Activated CD8-positive, alpha-beta T cell treated with anti-CD3 and anti-CD28 coated beads, Interleukin-2, amount 10 ng/mL, durations not matched to agents 7 days and 5 days (primary cell): ENCODE measurements around the gene CENPF. TPM values are rescaled to one million over a fixed set of nuclear protein-coding genes. Genes with fewer than 3 reads are reported as not detected.

Experiments used
- ATAC-seq: fragments of 150-1000 bp; cut with Tn5 transposase; one replicate; pipeline ENCODE4 v1.10.0; 2021; ENCODE audit warnings: moderate library complexity
- CTCF ChIA-PET: fragments of 350-600 bp; sonication (Branson Sonifier 250); formaldehyde crosslinking; loops from one replicate; lab custom pipeline; 2021; ENCODE audit warnings: antibody characterized with exemption; lab: Charles Lee
- POLR2A ChIA-PET: fragments of 350-600 bp; sonication (Branson Sonifier 250); formaldehyde crosslinking; loops from one replicate; lab custom pipeline; 2021; ENCODE audit warnings: antibody characterized with exemption; lab: Charles Lee
- DNase-seq: peaks from one replicate; pipeline ENCODE4 v3.0.0-alpha.2; 2020
- H3K27ac Mint-ChIP-seq: one replicate; pipeline ENCODE4 v1.8.0; 2021; ENCODE audit warnings: mild to moderate bottlenecking, mixed read lengths
- H3K27me3 Mint-ChIP-seq: one replicate; pipeline ENCODE4 v1.8.0; 2021; ENCODE audit warnings: low read depth, mixed read lengths
- H3K36me3 Mint-ChIP-seq: one replicate; pipeline ENCODE4 v1.8.0; 2021; ENCODE audit warnings: low read depth, mixed read lengths
- H3K4me1 Mint-ChIP-seq: one replicate; pipeline ENCODE4 v1.8.0; 2021; ENCODE audit warnings: low read depth, mixed read lengths
- H3K4me3 Mint-ChIP-seq: one replicate; pipeline ENCODE4 v1.8.0; 2021; ENCODE audit warnings: mild to moderate bottlenecking, mixed read lengths
- H3K9me3 Mint-ChIP-seq: one replicate; pipeline ENCODE4 v1.8.0; 2022; ENCODE audit warnings: mixed read lengths; ENCODE audit not compliant: insufficient read depth
- total RNA-seq, 2 experiments: library from RNA; stranded (reverse); gene quantifications; one replicate each; pipeline ENCODE4 v1.2.3, GENCODE V29; 2021

CENPF gene
- total RNA-seq, 2 experiments from 2014 or later, result 176 to 180 TPM

DNA sequence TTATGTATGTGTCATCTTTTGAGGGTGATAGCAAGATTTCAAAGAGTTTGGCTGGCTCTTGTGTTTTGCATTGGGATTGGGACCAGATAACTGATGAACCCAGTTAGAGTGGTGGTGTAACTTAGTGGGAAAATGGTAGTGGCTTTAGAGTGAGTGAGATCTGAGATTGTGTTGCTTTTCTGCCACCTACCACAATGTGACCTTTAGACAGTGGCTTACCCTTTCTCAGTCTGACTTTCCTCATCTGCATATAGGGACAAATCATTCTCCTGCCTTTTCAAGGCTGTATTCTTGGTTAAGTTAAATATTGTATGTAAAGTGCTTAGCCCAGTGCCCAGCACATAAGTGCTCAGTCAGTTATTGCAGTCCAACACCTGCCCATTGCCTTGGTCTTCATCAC is 31.3 kb downstream of the CENPF start:
- Mint-ChIP-seq H3K36me3 (peaks cover 92% of the 10 kb centered on the region), H3K27me3 (no peaks in the 10 kb centered on the region), H3K4me1 (peaks cover 36% of the 10 kb centered on the region), H3K4me3 (no peak overlapping the region), H3K27ac (no peak overlapping the region), H3K9me3 (no peaks in the 10 kb centered on the region)
- ChIA-PET POLR2A (no interaction called here), CTCF (no interaction called here)
- DNase-seq (no peak), ATAC-seq (no peak)

DNA sequence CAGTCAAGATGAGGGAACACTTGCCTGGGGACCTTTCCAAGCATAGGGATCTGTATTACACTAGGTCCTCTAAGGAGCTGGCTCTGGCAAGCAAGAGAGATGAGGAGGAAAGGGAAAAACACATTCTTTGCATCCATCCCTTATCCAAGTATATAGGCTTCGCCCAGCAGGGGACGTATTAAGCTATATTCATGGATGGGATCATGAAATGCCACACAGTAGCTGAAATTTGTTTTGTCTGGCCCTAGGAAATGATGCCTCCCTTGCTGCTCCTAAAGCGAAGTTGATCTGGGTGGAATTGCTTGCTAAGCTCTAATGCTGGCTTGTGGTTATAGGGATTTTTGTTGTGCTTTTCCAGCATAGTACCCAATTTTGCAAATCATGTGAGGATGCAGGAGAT is 32.1 kb downstream of the CENPF start:
- ChIA-PET POLR2A (no interaction called here), CTCF (interaction anchor here (5.8 kb wide), 1 partner anchor 8 kb away, joined by 59 read pairs; no protein-coding TSS in a partner anchor)
- no peak for DNase-seq
- Mint-ChIP-seq H3K4me1 (peaks cover 36% of the 10 kb centered on the region), H3K4me3 (no peak overlapping the region), H3K27ac (no peak overlapping the region), H3K36me3 (peaks cover 88% of the 10 kb centered on the region), H3K9me3 (no peaks in the 10 kb centered on the region), H3K27me3 (no peaks in the 10 kb centered on the region)
- no peak for ATAC-seq

DNA sequence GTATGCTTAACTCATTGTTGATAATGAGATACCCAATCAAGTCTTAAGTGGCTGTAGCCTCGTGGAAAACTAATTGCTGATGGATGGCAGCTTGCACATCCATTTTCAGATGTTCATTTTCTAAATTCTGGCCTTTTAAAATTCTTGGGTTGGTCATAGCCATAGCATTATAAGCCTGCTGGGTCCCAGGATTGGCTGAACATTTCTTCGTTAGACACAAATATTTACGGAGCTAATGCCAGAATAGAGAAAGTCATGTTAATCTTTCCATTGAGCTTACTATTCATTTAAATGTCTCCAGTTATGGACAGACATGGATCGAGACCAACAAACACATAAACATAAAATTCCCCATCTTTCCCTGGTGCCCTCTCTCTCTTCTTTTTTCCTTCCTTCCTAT is 32.5 kb downstream of the CENPF start:
- Mint-ChIP-seq H3K4me1 (peaks cover 35% of the 10 kb centered on the region), H3K36me3 (peaks cover 83% of the 10 kb centered on the region), H3K9me3 (no peaks in the 10 kb centered on the region), H3K27ac (no peak overlapping the region), H3K27me3 (no peaks in the 10 kb centered on the region), H3K4me3 (no peak overlapping the region)
- POLR2A ChIA-PET, result no interaction called here
- DNase-seq (no peak), ATAC-seq (no peak)
- CTCF ChIA-PET, result interaction anchor here (1.1 to 5.8 kb wide), 3 partner anchors 8 to 307 kb away, joined by 3 to 59 read pairs (median 30); no protein-coding TSS in a partner anchor

DNA sequence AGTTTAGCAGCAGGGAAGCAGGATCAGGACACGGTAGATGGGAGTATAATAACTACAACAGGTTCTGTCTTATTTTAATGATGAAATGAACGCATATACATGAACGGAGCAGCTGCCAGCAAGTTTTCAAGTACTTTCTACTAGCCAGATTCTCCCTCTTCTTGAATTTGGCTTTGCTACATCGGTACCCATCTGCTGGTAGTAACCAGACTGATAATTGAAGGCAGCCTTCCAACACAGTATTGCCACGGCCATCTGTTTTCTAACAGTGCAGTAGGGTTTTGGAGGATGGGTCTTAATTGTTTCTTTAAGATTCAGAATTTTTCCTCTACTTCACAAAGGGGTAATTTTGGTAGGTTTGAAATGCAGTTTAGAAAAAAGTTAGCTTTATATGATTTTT is 33.4 kb downstream of the CENPF start:
- CTCF ChIA-PET, result interaction anchor here (1.1 to 5.8 kb wide), 5 partner anchors 9 to 308 kb away, joined by 3 to 59 read pairs (median 30); no protein-coding TSS in a partner anchor
- Mint-ChIP-seq H3K4me1 (peaks cover 31% of the 10 kb centered on the region), H3K4me3 (no peak overlapping the region), H3K9me3 (no peaks in the 10 kb centered on the region), H3K27ac (no peak overlapping the region), H3K27me3 (no peaks in the 10 kb centered on the region), H3K36me3 (peaks cover 75% of the 10 kb centered on the region)
- DNase-seq (no peak), ATAC-seq (no peak)
- POLR2A ChIA-PET, result no interaction called here

DNA sequence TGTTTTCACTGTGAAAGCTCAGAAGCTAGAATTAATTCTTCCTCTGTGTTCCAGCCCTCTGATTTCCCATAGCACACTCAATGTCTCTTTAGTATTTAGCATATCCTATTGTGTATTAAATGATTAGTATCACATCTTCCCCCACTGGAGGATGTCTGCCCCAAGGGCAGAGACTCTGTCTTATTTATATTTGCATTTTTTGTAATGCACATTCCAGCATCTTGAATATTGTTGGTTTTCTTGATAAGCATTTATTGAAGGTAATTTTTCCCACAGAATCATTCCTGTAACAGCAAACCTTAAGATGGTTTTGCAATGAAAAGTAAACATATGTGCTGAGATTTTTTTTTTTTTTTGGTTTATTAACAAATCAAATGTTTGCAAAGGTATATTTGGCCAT is 34.1 kb downstream of the CENPF start:
- peaks cover 24% of the 10 kb centered on the region for H3K4me1 Mint-ChIP-seq
- ATAC-seq (no peak), DNase-seq (no peak)
- H3K4me3 Mint-ChIP-seq, result no peak overlapping the region
- H3K9me3 Mint-ChIP-seq, result no peaks in the 10 kb centered on the region
- ChIA-PET CTCF (interaction anchor here (1.3 to 5.8 kb wide), 9 partner anchors 10 to 376 kb away, joined by 3 to 59 read pairs (median 6); no protein-coding TSS in a partner anchor), POLR2A (no interaction called here)
- no peaks in the 10 kb centered on the region for H3K27me3 Mint-ChIP-seq
- no peak overlapping the region for H3K27ac Mint-ChIP-seq
- H3K36me3 Mint-ChIP-seq, result peaks cover 69% of the 10 kb centered on the region

DNA sequence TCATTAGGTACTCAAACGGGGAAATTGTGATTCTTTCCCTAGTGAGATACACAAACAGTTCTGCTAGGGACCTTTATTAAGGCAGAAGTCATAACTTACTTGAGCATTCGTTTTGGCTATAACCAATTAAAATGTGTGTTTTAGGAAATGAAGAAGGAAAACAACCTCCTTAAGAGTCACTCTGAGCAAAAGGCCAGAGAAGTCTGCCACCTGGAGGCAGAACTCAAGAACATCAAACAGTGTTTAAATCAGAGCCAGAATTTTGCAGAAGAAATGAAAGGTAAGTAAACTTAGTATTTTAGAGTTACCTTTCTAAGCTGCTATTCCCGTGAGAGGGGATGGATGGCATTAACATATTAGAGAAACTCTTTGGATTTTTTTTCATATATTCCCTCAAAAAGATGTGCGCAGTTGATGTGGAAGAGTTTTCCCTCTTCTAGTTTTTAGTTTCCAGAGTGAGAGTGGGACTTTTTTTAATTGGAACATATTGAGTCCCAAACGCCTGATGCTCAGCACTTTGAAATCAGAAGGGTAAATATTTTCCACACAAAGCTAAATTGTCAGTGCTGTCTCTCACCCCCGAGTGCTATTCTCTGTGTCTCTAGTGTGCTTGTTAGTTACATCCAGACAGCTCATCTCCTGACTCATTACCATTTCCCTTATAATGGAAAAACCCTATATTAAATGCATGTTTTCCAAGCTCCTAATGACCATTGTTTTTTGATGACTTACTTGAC is 34.9 kb downstream of the CENPF start:
- Mint-ChIP-seq H3K27me3 (no peaks in the 10 kb centered on the region), H3K36me3 (peaks cover 61% of the 10 kb centered on the region), H3K4me1 (peaks cover 20% of the 10 kb centered on the region), H3K27ac (no peak overlapping the region), H3K4me3 (no peak overlapping the region), H3K9me3 (no peaks in the 10 kb centered on the region)
- DNase-seq (peak; percentile 40), ATAC-seq (no peak)
- POLR2A ChIA-PET, result no interaction called here
- CTCF ChIA-PET, result interaction anchor here (0.6 to 5.8 kb wide), 17 partner anchors 10 to 424 kb away, joined by 3 to 59 read pairs (median 6); no protein-coding TSS in a partner anchor

DNA sequence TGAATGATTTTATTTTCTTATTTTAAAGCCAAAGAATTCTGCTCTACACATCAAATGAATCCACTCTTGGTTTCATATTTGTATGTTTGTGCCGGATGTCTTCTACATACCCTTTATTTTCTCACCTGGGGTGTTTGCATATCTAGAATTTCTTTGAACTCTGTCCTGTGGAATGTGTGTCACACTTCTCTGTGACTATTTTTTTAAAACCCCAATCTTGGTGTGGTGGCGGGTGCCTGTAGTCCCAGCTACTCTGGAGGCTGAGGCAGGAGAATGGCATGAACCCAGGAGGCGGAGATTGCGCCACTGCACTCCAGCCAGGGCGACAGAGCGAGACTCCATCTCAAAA is 35.4 kb downstream of the CENPF start:
- peaks cover 20% of the 10 kb centered on the region for H3K4me1 Mint-ChIP-seq
- no peak for ATAC-seq
- no peaks in the 10 kb centered on the region for H3K9me3 Mint-ChIP-seq
- POLR2A ChIA-PET, result no interaction called here
- no peak overlapping the region for H3K27ac Mint-ChIP-seq
- peaks cover 56% of the 10 kb centered on the region for H3K36me3 Mint-ChIP-seq
- H3K4me3 Mint-ChIP-seq, result no peak overlapping the region
- CTCF ChIA-PET, result interaction anchor here (0.6 to 5.8 kb wide), 16 partner anchors 10 to 424 kb away, joined by 3 to 59 read pairs (median 6); no protein-coding TSS in a partner anchor
- DNase-seq, result no peak
- no peaks in the 10 kb centered on the region for H3K27me3 Mint-ChIP-seq

DNA sequence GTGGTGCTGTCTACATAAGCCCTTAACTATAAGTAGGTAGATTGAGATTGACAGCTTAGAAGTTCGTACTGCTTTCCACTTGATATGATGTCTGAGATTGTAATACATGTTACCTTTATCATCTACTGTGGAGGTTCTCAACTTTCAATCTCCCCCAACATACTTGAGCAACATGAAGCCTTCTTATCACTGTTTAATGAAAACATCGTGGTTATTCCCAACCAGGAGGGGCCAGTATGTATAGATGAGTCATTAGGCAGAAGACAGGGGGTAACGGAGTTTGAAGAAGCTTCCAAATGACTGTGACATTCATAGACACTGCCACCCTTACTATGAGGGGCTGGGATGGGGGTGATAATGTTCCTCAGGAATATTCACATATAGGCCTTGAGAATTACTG is 36.0 kb downstream of the CENPF start:
- Mint-ChIP-seq H3K27me3 (no peaks in the 10 kb centered on the region), H3K36me3 (peaks cover 57% of the 10 kb centered on the region), H3K9me3 (no peaks in the 10 kb centered on the region), H3K4me1 (peaks cover 20% of the 10 kb centered on the region), H3K4me3 (no peak overlapping the region), H3K27ac (no peak overlapping the region)
- ATAC-seq (no peak), DNase-seq (no peak)
- ChIA-PET CTCF (interaction anchor here (0.6 to 5.8 kb wide), 13 partner anchors 9 to 425 kb away, joined by 3 to 59 read pairs (median 7); no protein-coding TSS in a partner anchor), POLR2A (no interaction called here)

DNA sequence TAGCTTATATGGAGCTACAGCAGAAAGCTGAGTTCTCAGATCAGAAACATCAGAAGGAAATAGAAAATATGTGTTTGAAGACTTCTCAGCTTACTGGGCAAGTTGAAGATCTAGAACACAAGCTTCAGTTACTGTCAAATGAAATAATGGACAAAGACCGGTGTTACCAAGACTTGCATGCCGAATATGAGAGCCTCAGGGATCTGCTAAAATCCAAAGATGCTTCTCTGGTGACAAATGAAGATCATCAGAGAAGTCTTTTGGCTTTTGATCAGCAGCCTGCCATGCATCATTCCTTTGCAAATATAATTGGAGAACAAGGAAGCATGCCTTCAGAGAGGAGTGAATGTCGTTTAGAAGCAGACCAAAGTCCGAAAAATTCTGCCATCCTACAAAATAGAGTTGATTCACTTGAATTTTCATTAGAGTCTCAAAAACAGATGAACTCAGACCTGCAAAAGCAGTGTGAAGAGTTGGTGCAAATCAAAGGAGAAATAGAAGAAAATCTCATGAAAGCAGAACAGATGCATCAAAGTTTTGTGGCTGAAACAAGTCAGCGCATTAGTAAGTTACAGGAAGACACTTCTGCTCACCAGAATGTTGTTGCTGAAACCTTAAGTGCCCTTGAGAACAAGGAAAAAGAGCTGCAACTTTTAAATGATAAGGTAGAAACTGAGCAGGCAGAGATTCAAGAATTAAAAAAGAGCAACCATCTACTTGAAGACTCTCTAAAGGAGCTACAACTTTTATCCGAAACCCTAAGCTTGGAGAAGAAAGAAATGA is 37.6 kb downstream of the CENPF start:
- ATAC-seq (no peak), DNase-seq (no peak)
- no peak overlapping the region for H3K27ac Mint-ChIP-seq
- no peaks in the 10 kb centered on the region for H3K9me3 Mint-ChIP-seq
- CTCF ChIA-PET, result interaction anchor here (0.9 to 5.8 kb wide), 7 partner anchors 8 to 379 kb away, joined by 3 to 59 read pairs (median 3); no protein-coding TSS in a partner anchor
- H3K4me1 Mint-ChIP-seq, result peaks cover 20% of the 10 kb centered on the region
- H3K36me3 Mint-ChIP-seq, result peaks cover 56% of the 10 kb centered on the region
- H3K4me3 Mint-ChIP-seq, result no peak overlapping the region
- POLR2A ChIA-PET, result no interaction called here
- H3K27me3 Mint-ChIP-seq, result no peaks in the 10 kb centered on the region

DNA sequence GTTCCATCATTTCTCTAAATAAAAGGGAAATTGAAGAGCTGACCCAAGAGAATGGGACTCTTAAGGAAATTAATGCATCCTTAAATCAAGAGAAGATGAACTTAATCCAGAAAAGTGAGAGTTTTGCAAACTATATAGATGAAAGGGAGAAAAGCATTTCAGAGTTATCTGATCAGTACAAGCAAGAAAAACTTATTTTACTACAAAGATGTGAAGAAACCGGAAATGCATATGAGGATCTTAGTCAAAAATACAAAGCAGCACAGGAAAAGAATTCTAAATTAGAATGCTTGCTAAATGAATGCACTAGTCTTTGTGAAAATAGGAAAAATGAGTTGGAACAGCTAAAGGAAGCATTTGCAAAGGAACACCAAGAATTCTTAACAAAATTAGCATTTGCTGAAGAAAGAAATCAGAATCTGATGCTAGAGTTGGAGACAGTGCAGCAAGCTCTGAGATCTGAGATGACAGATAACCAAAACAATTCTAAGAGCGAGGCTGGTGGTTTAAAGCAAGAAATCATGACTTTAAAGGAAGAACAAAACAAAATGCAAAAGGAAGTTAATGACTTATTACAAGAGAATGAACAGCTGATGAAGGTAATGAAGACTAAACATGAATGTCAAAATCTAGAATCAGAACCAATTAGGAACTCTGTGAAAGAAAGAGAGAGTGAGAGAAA is 38.4 kb downstream of the CENPF start:
- CTCF ChIA-PET, result interaction anchor here (0.9 to 5.4 kb wide), 6 partner anchors 14 to 379 kb away, joined by 3 to 33 read pairs (median 5); no protein-coding TSS in a partner anchor
- Mint-ChIP-seq H3K4me3 (no peak overlapping the region), H3K4me1 (peaks cover 20% of the 10 kb centered on the region), H3K9me3 (no peaks in the 10 kb centered on the region), H3K27ac (no peak overlapping the region), H3K27me3 (no peaks in the 10 kb centered on the region), H3K36me3 (peaks cover 57% of the 10 kb centered on the region)
- no peak for ATAC-seq
- DNase-seq, result no peak
- POLR2A ChIA-PET, result no interaction called here

DNA sequence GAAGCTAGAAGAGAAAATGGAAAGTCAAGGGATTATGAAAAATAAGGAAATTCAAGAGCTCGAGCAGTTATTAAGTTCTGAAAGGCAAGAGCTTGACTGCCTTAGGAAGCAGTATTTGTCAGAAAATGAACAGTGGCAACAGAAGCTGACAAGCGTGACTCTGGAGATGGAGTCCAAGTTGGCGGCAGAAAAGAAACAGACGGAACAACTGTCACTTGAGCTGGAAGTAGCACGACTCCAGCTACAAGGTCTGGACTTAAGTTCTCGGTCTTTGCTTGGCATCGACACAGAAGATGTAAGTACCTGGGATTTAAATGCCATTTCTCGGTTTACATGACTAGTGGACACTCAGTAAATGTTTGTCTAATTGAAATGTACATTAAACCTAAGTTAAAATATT is 40.0 kb downstream of the CENPF start:
- Mint-ChIP-seq H3K36me3 (peaks cover 58% of the 10 kb centered on the region), H3K9me3 (no peaks in the 10 kb centered on the region), H3K27me3 (no peaks in the 10 kb centered on the region), H3K4me3 (no peak overlapping the region), H3K4me1 (peaks cover 11% of the 10 kb centered on the region), H3K27ac (no peak overlapping the region)
- ChIA-PET CTCF (interaction anchor here (1.0 to 3.5 kb wide), 4 partner anchors 9 to 503 kb away, joined by 4 to 29 read pairs (median 6); no protein-coding TSS in a partner anchor), POLR2A (no interaction called here)
- no peak for ATAC-seq
- no peak for DNase-seq
